GM12873 (cell line): ENCODE measurements around the gene CALN1.
A peak's percentile ranks its signal among the peaks of the same experiment; 100 is the strongest.

Source experiments
- TF ChIP-seq, protein P1 (sequence below): IDR thresholded peaks from 2 replicates; pipeline ENCODE4 v1.5.1; 2012; ENCODE audit warnings: low read depth, mild to moderate bottlenecking, moderate library complexity, low read length, control low read depth; ENCODE audit not compliant: insufficient read depth; ENCODE audit errors: missing control alignments

CALN1 gene

DNA sequence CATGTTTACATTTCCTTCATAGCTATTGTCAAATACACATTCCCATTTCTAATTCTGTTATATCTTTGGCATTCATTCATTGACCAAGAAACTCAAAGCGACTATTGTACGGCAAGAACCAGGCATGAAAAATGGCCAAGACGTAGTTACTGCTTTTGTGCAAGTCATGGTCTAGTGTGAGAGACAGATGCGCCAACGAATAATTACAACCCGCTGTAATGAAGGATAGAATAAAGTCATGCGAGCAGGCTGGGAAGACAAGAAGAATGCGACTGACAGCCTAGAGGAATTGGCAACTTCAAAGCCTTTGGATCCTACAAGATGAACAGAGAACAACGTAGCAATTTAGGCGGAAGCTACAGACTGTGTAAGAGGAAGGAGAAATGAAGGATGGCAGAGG is 221.2 kb downstream of the CALN1 start:
- TF ChIP-seq, protein P1, sequence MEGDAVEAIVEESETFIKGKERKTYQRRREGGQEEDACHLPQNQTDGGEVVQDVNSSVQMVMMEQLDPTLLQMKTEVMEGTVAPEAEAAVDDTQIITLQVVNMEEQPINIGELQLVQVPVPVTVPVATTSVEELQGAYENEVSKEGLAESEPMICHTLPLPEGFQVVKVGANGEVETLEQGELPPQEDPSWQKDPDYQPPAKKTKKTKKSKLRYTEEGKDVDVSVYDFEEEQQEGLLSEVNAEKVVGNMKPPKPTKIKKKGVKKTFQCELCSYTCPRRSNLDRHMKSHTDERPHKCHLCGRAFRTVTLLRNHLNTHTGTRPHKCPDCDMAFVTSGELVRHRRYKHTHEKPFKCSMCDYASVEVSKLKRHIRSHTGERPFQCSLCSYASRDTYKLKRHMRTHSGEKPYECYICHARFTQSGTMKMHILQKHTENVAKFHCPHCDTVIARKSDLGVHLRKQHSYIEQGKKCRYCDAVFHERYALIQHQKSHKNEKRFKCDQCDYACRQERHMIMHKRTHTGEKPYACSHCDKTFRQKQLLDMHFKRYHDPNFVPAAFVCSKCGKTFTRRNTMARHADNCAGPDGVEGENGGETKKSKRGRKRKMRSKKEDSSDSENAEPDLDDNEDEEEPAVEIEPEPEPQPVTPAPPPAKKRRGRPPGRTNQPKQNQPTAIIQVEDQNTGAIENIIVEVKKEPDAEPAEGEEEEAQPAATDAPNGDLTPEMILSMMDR, result no peak

DNA sequence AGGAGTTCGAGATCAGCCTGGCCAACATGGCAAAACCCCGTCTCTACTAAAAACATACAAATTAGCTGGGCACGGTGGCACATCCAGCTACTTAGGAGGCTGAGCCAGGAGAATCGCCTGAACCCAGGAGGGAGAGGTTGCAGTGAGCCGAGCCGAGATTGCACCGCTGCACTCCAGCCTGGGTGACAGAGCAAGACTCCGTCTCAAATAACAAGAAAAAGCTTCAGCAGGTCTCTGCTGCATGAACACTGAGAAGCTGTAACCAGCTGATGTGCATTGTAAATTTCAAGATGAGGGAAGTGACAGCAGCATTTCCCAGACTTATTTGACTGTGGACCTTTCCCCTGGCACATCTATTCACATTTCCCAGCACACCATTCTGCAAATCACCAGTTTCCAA is 222.0 kb downstream of the CALN1 start:
- TF ChIP-seq, protein P1, result no peak

DNA sequence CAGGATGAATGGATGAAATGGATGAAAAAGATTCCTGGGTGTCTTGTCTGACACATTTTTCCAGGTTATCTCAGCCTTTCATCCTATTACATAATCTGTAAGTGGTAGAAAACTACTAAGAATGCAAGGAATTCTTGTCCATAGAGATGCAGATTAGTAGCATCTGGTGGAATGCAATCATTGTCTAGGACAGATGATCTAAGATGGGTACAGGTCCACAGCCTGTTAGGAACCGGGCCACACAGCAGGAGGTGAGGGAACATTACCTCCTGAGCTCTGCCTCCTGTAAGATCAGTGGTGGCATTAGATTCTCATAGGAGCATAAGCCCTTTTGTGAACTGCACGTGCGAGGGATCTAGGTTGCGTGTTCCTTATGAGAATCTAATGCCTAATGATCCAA is 225.0 kb downstream of the CALN1 start:
- TF ChIP-seq, protein P1, result no peak

DNA sequence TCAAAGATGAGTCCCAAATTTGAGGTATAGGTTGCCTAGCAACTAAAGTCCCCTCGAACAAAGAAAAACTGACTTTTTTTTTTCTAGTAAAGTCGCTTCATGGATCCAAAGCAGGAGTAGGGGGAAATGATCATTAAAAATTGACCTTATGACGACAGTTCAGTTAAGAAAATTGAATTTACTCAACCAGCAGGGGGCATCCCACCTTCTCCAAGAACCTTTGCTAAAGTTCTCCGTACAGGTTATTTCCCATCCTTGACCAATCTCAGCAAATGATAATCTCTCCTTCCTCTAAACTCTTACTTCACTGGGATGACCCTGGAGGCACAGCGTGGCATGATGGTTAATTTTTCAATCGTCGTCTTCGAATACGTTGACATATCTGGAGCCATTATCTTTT is 228.3 kb downstream of the CALN1 start:
- TF ChIP-seq, protein P1, result peak; percentile 43

DNA sequence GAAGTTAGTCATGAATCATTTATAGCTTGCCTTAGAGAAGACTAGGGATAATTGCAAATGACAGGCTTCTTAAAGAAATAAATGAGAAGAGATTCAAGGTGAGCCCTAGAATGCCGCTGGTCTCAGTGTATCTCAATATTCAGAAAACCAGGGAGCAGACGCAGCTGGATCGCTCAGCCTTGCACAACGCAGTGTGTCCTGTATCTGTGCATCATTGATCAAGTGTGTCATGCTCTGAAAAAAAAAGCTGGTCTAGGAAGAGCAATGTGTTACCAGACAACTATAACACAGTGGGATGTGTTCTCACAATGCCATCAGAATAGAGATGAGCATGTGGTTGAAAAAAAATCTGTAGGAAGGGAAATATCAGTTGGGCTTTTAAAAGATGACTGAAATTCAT is 230.1 kb downstream of the CALN1 start:
- TF ChIP-seq, protein P1, result no peak

DNA sequence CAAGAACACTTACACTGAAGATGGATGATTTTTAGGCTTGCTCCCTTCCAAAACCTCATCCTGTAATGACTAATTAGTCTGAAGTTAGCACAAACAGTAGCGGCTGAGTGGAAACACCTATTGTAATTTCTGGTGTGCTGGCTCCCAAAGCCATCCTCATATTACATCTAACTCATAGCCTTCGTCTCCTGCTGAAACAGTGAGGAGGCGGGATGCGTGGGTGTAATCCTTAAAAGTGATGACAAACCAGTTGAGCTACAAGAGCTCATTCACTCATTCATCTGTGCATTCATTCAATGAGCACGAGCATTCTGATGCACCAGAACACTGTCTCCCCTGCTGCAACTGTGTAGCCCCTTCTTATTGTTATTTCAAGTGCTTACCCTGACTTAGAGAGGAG is 235.3 kb downstream of the CALN1 start:
- TF ChIP-seq, protein P1, result no peak

DNA sequence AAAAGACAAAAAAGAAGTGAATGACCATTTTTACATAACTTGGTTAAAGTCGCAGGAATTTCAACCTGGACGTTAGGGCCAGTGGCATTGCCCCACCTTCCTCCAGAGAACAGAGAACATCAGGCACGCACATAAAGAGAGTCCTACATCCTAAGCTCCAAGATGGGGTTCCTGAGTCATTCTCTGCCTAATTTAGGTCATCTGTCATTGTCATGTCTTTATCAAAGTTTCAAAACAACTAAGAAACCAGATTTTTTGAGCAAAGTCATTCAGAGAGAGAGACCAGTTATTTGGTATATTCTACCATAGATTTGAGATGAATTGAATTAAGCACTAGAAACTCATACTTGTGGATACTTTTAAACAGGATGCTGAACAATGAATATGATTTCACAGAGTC is 241.7 kb downstream of the CALN1 start:
- TF ChIP-seq, protein P1, result no peak
